HCT116 (cell line): ENCODE measurements around the gene C14orf180.

ENCODE experiments used
- CTCF ChIP-seq, 3 experiments: fragments of 200-600 bp in 1 of 3; sonication (generic) in 1 of 3; IDR thresholded peaks in 2 of 3; conservative IDR thresholded peaks in 1 of 3; 2 replicates each; pipeline ENCODE4 v1.5.1; 2012 to 2017; ENCODE audit warnings: low read depth in 2 of 3, low read length in 2 of 3, antibody characterized with exemption in 1 of 3, borderline replicate concordance in 1 of 3, control low read depth in 1 of 3, mild to moderate bottlenecking in 1 of 3, mixed read lengths in 1 of 3, mixed run types in 1 of 3, moderate library complexity in 1 of 3; ENCODE audit not compliant: insufficient read depth in 1 of 3
- REST ChIP-seq: IDR thresholded peaks from 2 replicates; pipeline ENCODE4 v1.6.1; 2012; ENCODE audit warnings: low read depth

GRCh38 chr14:104601786-104602185 is 22.2 kb downstream of the C14orf180 start:
- TF ChIP-seq CTCF (IDR thresholded peaks at IDR 0.05 in 2 of 3, conservative IDR thresholded peaks at IDR 0.05 in 1 of 3; ENCODE audit: borderline replicate concordance in 1 of 3, insufficient read depth in 1 of 3, low read depth in 2 of 3, low read length in 2 of 3), result no peak
- TF ChIP-seq REST, result no peak
